Sigmoid colon (tissue), 7 donors: ENCODE data around the gene C16orf46. TPM values are rescaled to one million over a fixed set of nuclear protein-coding genes. Genes with fewer than 3 reads are reported as not detected.

ENCODE experiments used
- DNase-seq: peaks from one replicate; pipeline ENCODE4 v3.0.0-alpha.2; 2019
- H3K27ac ChIP-seq, 4 donors: fragments of 200-600 bp; sonication (generic); one replicate each; pipeline ENCODE4 v1.5.1; 2016 to 2019; ENCODE audit warnings: mild to moderate bottlenecking in 1 of 4
- H3K27me3 ChIP-seq, 3 donors: fragments of 200-600 bp; sonication (generic); one replicate each; pipeline ENCODE4 v1.5.1; 2019; ENCODE audit warnings: mild to moderate bottlenecking in 1 of 3
- H3K36me3 ChIP-seq, 4 donors: fragments of 200-600 bp; sonication (generic); one replicate each; pipeline ENCODE4 v1.5.1; 2016 to 2019
- H3K4me1 ChIP-seq, 4 donors: fragments of 200-600 bp; sonication (generic); one replicate each; pipeline ENCODE4 v1.5.1; 2017 to 2019
- H3K4me3 ChIP-seq, 4 donors: fragments of 200-600 bp; sonication (generic); one replicate each; pipeline ENCODE4 v1.5.1; 2017 to 2019; ENCODE audit warnings: mild to moderate bottlenecking in 2 of 4, moderate library complexity in 1 of 4
- H3K9me3 ChIP-seq, 4 donors: fragments of 200-600 bp in 3 of 4; sonication (generic) in 3 of 4; one replicate each; pipeline versions ENCODE4 v1.5.1 to v1.6.1; 2013 to 2019
- CTCF ChIP-seq, 4 experiments: fragments of 450-650 bp in 3 of 4; fragments of 200-600 bp in 1 of 4; IDR thresholded peaks; one replicate each; pipeline ENCODE4 v1.5.1; 2016 to 2019; ENCODE audit warnings: antibody characterized with exemption in 4 of 4, mild to moderate bottlenecking in 3 of 4, moderate library complexity in 2 of 4
- EP300 ChIP-seq, 4 donors: sonication (generic); formaldehyde crosslinking; IDR thresholded peaks; one replicate each; pipeline ENCODE4 v1.6.1; 2017; ENCODE audit warnings: antibody characterized with exemption in 4 of 4
- POLR2A ChIP-seq, 2 donors: fragments of 450-650 bp; IDR thresholded peaks; one replicate each; pipeline ENCODE4 v1.6.1; 2016; ENCODE audit warnings: antibody characterized with exemption in 2 of 2, mild to moderate bottlenecking in 2 of 2, moderate library complexity in 2 of 2
- POLR2AphosphoS5 ChIP-seq, 4 donors: sonication (generic); formaldehyde crosslinking; IDR thresholded peaks; one replicate each; pipeline ENCODE4 v1.6.1; 2017; ENCODE audit warnings: antibody characterized with exemption in 4 of 4
- WGBS, 2 donors: extraction: QIAGEN DNeasy Blood & Tissue Kit; methylation state at CpG; one replicate each; pipeline ENCODE4 v1.1.7; 2013; 5-methylcytosine and 5-hydroxymethylcytosine counted together
- intact Hi-C: fragments of 100-400 bp; cut with DNase I; formaldehyde crosslinking; loops from one replicate; pipeline ENCODE4 v1.15.1; 2023
- polyA plus RNA-seq, 3 donors: library from polyadenylated mRNA; stranded (reverse); fragments of 200-250 nt; gene quantifications; one replicate each; pipeline ENCODE4 v1.2.3, GENCODE V29; 2013
- total RNA-seq, 4 donors: library from RNA; depleted of rRNA; stranded (reverse); fragments of >200 nt; gene quantifications; one replicate each; pipeline ENCODE4 v1.1.0, GENCODE V29; 2016
- donor health status: healthy with polysubstance abuse.
- donor health status: Bipolar disorder and iron deficiency.
- donor health status: healthy.

The C16orf46 gene
- total and polyA plus RNA-seq, 7 donors, result 0.27 to 1.1 (median 1.1) TPM; not detected in 4

DNA sequence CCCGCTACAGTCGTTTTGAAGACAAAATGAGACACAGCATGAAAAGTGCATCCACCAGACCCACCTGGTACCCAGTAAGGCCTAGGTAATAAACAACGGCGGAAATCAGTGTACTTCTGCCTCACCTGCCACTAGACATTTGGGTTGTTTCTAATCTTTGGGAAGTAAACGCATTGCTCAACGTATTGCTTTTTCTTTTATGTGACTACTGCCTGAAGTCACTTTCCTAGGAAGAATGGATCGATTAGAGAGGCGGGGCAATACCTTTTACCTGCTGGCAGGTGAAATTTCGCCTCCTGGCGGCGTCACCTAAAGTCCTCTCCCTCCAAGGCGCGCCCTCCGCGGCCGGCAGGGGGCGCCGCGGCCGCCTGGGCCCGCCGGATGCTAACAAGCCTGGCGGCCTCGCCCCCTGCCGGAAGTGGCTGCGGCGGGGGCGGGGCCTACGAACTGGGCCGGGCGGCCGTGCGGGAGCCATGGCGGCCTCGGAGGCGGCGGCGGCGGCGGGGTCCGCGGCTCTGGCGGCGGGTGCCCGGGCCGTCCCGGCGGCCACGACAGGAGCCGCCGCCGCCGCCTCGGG is 41.6 kb downstream of the C16orf46 start, which contains the start of gene ATMIN:
TSS of gene ATMIN (plus strand) at position 445 of the 577 bp plus-strand sequence. CDS start at position 474, 29 bp downstream.
- DNase-seq, result peak; percentile 89
- H3K4me1 ChIP-seq, result peaks cover 0 to 32% (median 23%) of the 10 kb centered on the region in 4 donors
- H3K27ac ChIP-seq, result peak within 1 kb of the TSS; percentile 60 to 86 (median 78)
- no peaks in the 10 kb centered on the region for H3K27me3 ChIP-seq
- TF ChIP-seq POLR2A (IDR thresholded peaks at IDR 0.05) (no peak), EP300 (IDR thresholded peaks at IDR 0.05) (no peak), POLR2AphosphoS5 (IDR thresholded peaks at IDR 0.05) (peak in 2 of 4 donors; percentile 63 to 67), CTCF (IDR thresholded peaks at IDR 0.05) (peak; percentile 82 to 98 (median 90))
- intact Hi-C loops, result loop anchor here (2.0 to 10.0 kb wide), 4 partner anchors 29 to 702 kb away; partner anchors contain the start of genes CENPN, CMC2 and GCSH
- 3 to 5% methylated on average over 54 of the region's 54 CpGs for WGBS, 2 donors
- H3K4me3 ChIP-seq, result peak within 1 kb of the TSS; percentile 61 to 84 (median 71)
- H3K9me3 ChIP-seq, result no peaks in the 10 kb centered on the region
- no peaks in the 10 kb centered on the region for H3K36me3 ChIP-seq

DNA sequence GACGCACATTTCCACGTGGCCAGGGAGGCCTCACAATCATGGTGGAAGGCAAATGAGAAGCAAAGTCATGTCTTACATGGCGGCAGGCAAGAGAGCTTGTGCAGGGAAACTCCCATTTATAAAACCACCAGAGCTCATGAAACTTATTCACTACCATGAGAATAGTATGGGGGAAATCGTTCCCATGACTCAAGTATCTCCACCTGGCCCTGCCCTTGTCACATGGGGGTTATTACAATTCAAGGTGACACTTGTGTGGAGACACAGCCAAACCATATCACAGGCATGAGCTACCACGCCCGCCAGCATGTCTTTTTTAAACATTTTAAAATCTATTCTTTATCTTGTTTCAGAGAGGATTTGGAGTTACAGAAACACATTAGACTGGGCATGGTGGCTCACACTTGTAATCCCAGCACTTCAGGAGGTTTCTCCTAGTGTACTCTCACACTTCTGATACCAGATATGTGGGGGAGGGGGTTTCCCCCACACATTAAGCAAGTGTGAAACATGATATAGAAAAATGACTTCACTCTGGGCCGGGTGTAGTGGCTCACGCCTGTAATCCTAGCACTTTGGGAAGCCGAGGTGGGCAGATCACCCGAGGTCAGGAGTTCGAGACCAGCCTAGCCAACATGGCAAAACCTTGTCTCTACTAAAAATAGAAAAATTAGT is 47.0 kb downstream of the C16orf46 start:
- intact Hi-C loops, result loop anchor here (10.0 kb wide), 1 partner anchor 175 kb away; no protein-coding TSS in a partner anchor
- H3K9me3 ChIP-seq, result no peaks in the 10 kb centered on the region
- TF ChIP-seq CTCF (IDR thresholded peaks at IDR 0.05) (no peak), POLR2AphosphoS5 (IDR thresholded peaks at IDR 0.05) (no peak)
- no peaks in the 10 kb centered on the region for H3K36me3 ChIP-seq
- DNase-seq, result no peak
- WGBS, 2 donors, result 84 to 94% methylated on average over 11 of the region's 11 CpGs
- H3K4me1 ChIP-seq, result no peaks in the 10 kb centered on the region
- no peak overlapping the region for H3K27ac ChIP-seq
- H3K4me3 ChIP-seq, result no peak overlapping the region
- H3K27me3 ChIP-seq, result no peaks in the 10 kb centered on the region

DNA sequence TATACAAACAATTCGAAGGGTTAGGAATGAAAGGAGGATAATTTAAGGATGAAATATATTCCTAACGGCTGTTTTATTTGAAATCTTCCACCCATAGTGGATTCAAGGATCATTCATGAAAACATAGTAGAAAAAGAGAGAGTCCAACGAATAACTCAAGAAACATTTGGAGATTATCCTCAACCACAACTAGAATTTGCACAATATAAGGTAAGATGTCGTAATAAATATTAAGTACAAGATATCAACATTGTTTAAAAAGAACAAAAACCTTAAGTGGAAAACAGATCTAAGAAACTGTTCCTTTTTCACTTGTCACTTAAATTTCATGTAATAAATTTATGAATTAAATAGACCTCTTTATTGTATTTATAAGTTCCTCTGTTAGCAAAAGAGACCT is 50.6 kb downstream of the C16orf46 start:
- no peaks in the 10 kb centered on the region for H3K9me3 ChIP-seq
- no peaks in the 10 kb centered on the region for H3K27me3 ChIP-seq
- H3K4me3 ChIP-seq, result no peak overlapping the region
- H3K4me1 ChIP-seq, result no peaks in the 10 kb centered on the region
- TF ChIP-seq CTCF (IDR thresholded peaks at IDR 0.05) (no peak), POLR2A (IDR thresholded peaks at IDR 0.05) (no peak), EP300 (IDR thresholded peaks at IDR 0.05) (no peak), POLR2AphosphoS5 (IDR thresholded peaks at IDR 0.05) (no peak)
- 89 to 93% methylated on average over 4 of the region's 4 CpGs for WGBS, 2 donors
- intact Hi-C loops, result no loop called here
- H3K27ac ChIP-seq, result no peak overlapping the region
- DNase-seq, result no peak
- H3K36me3 ChIP-seq, result peaks cover 0 to 9% (median 0%) of the 10 kb centered on the region in 4 donors

GRCh38 chr16:81018496-81018895 is 58.5 kb downstream of the C16orf46 start:
- no peaks in the 10 kb centered on the region for H3K9me3 ChIP-seq
- 95 to 98% methylated on average over 2 of the region's 2 CpGs for WGBS, 2 donors
- H3K36me3 ChIP-seq, result peaks cover 0 to 41% (median 2%) of the 10 kb centered on the region in 4 donors
- H3K4me1 ChIP-seq, result no peaks in the 10 kb centered on the region
- H3K27ac ChIP-seq, result no peak overlapping the region
- TF ChIP-seq CTCF (IDR thresholded peaks at IDR 0.05) (no peak), POLR2A (IDR thresholded peaks at IDR 0.05) (no peak), EP300 (IDR thresholded peaks at IDR 0.05) (no peak), POLR2AphosphoS5 (IDR thresholded peaks at IDR 0.05) (no peak)
- H3K27me3 ChIP-seq, result no peaks in the 10 kb centered on the region
- no peak overlapping the region for H3K4me3 ChIP-seq
- no peak for DNase-seq
- intact Hi-C loops, result no loop called here
